GM18502 (cell line): ENCODE data around the gene CTDSPL.
"Not testable (repeated sequence)": the region's sequence is repeated elsewhere in the genome, so short reads cannot be mapped to it uniquely, and the experiment has no call there.

Experiments
- ATAC-seq: cut with Tn5 transposase; IDR thresholded peaks from one replicate; pipeline ENCODE4 v1.9.1; 2021; ENCODE audit warnings: mild to moderate bottlenecking; ENCODE audit not compliant: unreplicated experiment, poor library complexity

The CTDSPL gene, protein sequence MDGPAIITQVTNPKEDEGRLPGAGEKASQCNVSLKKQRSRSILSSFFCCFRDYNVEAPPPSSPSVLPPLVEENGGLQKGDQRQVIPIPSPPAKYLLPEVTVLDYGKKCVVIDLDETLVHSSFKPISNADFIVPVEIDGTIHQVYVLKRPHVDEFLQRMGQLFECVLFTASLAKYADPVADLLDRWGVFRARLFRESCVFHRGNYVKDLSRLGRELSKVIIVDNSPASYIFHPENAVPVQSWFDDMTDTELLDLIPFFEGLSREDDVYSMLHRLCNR

DNA sequence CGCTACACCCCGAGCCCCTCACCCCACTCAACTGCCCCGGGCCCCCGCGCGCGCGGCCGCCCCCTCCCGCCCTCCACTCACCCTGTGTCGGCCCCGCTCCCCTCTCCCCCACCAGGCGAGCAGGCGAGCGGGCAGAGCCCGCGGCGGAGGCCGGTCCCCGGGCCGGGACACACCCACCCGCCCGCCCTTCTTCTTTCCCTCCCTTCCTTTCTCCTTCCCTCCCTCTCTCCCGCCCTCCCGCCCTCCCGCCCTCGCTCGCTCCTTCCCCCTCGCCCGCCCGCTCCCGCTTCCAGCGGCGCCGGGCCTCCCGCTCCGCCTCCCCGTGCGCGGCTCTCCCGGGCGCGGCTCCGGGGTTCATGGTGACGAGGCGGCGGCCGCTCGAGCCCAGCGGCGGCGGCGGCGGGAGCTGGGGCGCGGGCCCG lies at the start of gene CTDSPL:
TSS of gene CTDSPL (plus strand) at position 261 of the 422 bp plus-strand sequence. CDS start 320 bp downstream, outside the sequence.
- no peak for ATAC-seq

DNA sequence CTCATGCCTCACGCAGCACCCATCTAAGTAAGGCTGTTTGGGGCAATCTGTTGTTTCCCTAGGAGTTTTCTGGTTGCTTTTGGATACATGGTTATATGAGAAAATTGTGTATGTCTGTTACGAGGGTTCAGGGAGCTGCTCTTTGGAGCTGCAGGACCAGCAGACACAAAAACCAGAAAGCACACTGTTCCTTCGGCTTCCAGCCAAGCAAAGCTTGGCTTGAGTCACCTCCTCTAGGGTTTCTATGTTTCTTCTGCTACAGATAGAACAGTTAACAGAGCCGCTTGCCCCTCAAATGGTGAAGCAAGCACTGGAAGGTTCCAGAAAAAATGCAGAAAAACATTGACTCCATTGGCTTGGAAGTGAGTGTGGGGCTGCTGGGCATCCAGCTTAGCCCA lies 49.2 kb upstream of the CTDSPL start:
- no peak for ATAC-seq

- ATAC-seq = peak; percentile 60
These were observed 48.3 kb upstream of the CTDSPL start for GRCh38 chr3:37813403-37813802.

- ATAC-seq = no peak
These were observed 47.1 kb upstream of the CTDSPL start for GRCh38 chr3:37814547-37814946.

DNA sequence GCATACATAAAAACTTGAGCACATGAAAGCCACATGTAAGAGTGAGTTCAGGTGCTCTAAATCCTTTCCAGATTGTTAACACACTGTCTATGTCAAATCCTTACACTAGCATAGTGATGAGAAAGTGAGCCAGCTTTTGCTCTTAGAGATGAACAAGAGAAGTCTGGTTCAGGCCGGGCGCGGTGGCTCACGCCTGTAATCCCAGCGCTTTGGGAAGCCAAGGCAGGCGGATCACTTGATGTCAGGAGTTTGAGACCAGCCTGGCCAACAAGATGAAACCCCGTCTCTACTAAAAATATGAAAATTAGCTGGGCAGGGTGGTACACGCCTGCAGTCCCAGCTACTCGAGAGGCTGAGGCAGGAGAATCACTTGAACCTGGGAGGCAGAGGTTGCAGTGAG lies 46.5 kb upstream of the CTDSPL start:
- not testable (repeated sequence) for ATAC-seq

DNA sequence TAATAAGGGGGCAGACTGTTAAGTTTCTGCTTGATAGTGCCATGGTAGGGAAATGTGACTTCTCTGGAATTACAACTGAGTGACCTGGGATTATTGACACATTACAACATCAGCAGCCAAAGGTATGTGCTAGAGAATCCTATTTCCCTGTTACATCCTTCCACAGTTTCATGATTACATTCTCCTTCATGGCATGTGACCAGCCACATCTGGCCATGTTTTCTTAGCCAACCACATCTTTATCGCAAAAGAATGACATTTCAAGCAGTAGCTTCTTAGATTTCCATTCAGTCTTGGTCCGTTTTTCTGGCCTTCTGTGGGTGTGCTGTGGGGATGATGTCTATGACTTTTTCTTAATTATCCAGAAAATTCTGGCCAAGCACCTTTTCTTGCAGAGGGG lies 45.4 kb upstream of the CTDSPL start:
- ATAC-seq = no peak

DNA sequence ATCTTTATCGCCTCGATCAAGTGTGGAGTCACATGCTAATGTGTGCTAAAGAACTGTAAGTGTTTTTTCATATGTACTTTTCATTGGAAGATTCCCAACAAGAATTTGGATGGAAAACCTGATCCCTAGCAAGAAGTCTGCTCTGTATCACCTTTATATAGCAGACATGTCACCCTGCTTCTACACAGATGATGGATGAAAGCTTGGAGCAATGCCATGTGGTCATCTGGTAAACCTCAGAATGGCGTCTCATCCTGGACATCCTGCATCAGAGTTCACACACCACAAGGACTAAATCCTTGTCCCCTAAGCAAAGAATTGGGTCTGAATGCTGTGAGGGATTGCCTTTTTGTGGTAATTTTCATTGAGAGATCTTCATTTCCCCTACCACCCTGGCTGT lies 42.1 kb upstream of the CTDSPL start:
- no peak for ATAC-seq

DNA sequence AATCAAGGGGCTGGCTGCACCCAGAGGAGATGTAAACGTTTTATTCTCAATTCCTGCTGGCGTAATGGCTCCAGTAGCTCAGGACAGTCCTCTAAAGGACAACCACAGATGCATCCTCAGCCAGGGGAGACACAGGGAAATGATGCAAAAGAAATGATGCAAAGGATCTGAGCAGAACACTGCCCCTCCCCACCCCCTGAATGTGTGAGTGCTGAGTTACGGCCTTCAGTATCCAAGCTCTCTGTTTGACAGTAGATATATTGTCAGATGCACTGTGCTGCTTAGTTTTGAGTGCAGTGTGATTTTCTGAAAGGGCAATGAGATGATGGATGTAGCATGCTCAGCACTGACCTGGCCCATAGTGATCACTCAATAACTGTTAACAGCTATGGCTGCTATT lies 41.4 kb upstream of the CTDSPL start:
- ATAC-seq = no peak

- ATAC-seq = no peak
These were observed 38.5 kb upstream of the CTDSPL start for GRCh38 chr3:37823189-37823588.

GRCh38 chr3:37824090-37824953 lies 37.4 kb upstream of the CTDSPL start:
- ATAC-seq = no peak

GRCh38 chr3:37824954-37825328 lies 36.7 kb upstream of the CTDSPL start:
- no peak for ATAC-seq

DNA sequence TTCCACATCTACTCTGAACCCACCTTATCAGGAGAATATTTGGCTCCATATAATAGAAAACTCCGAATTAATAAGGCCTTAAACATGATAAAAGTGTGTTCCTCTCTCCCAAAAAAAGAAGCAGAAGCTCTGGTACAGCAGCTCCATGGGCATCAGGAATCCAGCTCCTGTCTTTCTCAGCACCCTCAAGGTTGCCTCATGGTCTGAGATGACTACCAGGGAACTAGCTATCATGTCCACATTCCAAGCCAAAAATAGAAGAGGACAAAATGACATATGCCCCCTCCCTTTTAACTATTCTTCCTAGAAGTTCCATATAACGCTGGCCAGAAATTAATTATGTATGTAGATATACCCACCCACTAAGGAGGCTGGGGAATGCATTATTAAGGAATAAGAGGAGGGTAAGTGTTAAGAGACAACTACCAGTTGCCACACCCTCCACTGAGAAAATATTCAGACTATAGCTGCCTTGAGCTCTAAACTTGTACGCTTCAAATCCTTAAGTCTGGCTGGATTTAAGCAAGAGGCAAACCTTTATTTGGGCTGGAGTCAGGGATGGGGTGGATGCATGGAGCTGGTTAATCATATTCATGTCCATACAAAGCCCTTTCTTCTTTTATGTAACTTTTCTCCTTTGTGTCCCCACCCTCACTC lies 35.8 kb upstream of the CTDSPL start:
- no peak for ATAC-seq

- no peak for ATAC-seq
These were observed 35.2 kb upstream of the CTDSPL start for GRCh38 chr3:37826502-37826901.

DNA sequence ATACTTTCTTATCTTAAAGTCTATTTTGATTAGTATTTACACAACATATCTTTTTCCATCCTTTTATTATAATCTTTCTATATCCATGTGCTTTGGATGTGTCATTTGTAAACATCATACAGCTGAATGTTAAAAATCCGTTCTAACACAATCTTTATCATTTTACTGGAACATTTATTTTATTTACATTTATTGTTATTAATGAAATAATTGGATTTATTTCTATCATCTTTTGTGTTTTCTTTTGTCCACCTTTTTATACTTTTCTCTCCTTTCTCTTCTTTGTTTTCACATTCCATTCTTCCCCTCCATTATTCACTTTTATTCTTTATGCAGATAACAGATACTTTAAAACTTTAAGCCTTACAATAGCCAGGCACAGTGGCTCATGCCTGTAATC lies 34.7 kb upstream of the CTDSPL start:
- ATAC-seq = no peak

GRCh38 chr3:37832480-37832879 lies 29.2 kb upstream of the CTDSPL start:
- no peak for ATAC-seq

- ATAC-seq = no peak
These were observed 28.1 kb upstream of the CTDSPL start for GRCh38 chr3:37833302-37834186.

DNA sequence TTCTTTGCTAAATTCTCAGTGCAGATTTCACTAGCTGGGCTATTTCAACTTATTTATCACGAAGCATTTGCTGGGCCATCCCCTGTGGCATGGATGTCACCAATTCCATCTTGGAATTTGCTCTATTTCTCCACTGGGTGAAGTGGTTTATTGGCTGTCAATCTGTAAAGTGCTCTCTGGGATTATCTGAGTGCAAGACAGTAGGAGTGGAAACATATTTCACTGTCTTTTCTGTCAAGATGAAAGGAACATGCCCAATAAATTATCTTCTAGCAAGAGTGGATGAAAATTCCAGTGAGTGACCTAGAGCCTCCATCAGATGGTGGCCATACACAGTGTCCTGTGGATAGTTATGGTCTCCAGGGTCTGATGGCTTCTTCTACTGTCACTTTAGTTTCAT lies 25.1 kb upstream of the CTDSPL start:
- ATAC-seq = no peak

- no peak for ATAC-seq
These were observed 14.0 kb upstream of the CTDSPL start for GRCh38 chr3:37847689-37848088.

GRCh38 chr3:37849146-37849923 lies 12.3 kb upstream of the CTDSPL start:
- no peak for ATAC-seq
